ENCODE results near the gene NKAIN2. TPM values are rescaled to one million over a fixed set of nuclear protein-coding genes. Genes with fewer than 3 reads are reported as not detected.

The NKAIN2 gene
- polyA plus RNA-seq, 1 of the 3 experiments (the other 2 are of a cell fraction), result not detected

DNA sequence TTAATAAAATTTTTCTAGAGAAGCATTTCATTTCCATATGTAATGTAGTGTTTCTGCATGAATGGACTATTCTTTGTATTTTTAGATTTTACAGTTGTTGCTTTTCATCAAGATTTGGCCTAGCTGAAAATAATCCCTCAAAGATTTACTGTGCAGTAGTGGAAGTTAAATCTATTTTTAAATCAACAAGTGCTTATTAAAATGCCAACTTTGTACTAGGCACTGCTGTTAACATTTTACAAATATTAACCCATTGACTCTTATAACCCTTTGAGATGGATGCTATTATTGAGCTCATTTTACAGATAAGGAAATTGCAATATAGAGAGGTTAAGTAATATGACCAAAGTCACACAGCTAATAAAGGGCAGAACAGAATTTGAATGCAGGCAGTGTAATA is 274.5 kb downstream of the NKAIN2 start:
- TF ChIP-seq NFIC (IDR thresholded peaks at IDR 0.05; ENCODE audit: borderline replicate concordance) (no peak), MEF2A (IDR thresholded peaks at IDR 0.05; ENCODE audit: borderline replicate concordance, low read depth) (no peak), REST (IDR thresholded peaks at IDR 0.05; ENCODE audit: low read depth, low read length) (no peak), YY1 (IDR thresholded peaks at IDR 0.05; ENCODE audit: low read depth) (no peak), TEAD4 (IDR thresholded peaks at IDR 0.05; ENCODE audit: borderline replicate concordance, insufficient read depth) (no peak), NRF1 (IDR thresholded peaks at IDR 0.05; ENCODE audit: low read depth, low read length) (no peak), SMC3 (IDR thresholded peaks at IDR 0.05; ENCODE audit: low read depth, low read length) (no peak), TAF1 (IDR thresholded peaks at IDR 0.05; ENCODE audit: borderline replicate concordance, low read depth, low read length) (no peak), CHD2 (IDR thresholded peaks at IDR 0.05; ENCODE audit: low read length, partially characterized antibody) (no peak), EZH2phosphoT487 (IDR thresholded peaks at IDR 0.05; ENCODE audit: borderline replicate concordance, low read depth) (no peak), MXI1 (IDR thresholded peaks at IDR 0.05; ENCODE audit: low read depth, low read length) (no peak), FOXM1 (IDR thresholded peaks at IDR 0.05; ENCODE audit: low read depth) (no peak), GABPA (IDR thresholded peaks at IDR 0.05; ENCODE audit: low read depth) (no peak)
- TF ChIP-seq, protein P1, sequence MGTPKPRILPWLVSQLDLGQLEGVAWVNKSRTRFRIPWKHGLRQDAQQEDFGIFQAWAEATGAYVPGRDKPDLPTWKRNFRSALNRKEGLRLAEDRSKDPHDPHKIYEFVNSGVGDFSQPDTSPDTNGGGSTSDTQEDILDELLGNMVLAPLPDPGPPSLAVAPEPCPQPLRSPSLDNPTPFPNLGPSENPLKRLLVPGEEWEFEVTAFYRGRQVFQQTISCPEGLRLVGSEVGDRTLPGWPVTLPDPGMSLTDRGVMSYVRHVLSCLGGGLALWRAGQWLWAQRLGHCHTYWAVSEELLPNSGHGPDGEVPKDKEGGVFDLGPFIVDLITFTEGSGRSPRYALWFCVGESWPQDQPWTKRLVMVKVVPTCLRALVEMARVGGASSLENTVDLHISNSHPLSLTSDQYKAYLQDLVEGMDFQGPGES (IDR thresholded peaks at IDR 0.05; ENCODE audit: low read depth, low read length), result no peak
- TF ChIP-seq, protein P2, sequence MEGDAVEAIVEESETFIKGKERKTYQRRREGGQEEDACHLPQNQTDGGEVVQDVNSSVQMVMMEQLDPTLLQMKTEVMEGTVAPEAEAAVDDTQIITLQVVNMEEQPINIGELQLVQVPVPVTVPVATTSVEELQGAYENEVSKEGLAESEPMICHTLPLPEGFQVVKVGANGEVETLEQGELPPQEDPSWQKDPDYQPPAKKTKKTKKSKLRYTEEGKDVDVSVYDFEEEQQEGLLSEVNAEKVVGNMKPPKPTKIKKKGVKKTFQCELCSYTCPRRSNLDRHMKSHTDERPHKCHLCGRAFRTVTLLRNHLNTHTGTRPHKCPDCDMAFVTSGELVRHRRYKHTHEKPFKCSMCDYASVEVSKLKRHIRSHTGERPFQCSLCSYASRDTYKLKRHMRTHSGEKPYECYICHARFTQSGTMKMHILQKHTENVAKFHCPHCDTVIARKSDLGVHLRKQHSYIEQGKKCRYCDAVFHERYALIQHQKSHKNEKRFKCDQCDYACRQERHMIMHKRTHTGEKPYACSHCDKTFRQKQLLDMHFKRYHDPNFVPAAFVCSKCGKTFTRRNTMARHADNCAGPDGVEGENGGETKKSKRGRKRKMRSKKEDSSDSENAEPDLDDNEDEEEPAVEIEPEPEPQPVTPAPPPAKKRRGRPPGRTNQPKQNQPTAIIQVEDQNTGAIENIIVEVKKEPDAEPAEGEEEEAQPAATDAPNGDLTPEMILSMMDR (IDR thresholded peaks at IDR 0.05), result no peak
- POLR2A ChIA-PET, result no interaction called here

More for the DNA sequence above, 274.5 kb downstream of the NKAIN2 start:
- Histone ChIP-seq H3K9me3 (no peaks in the 10 kb centered on the region), H3K4me3 (ENCODE audit: low read depth in 2 of 2, low read length in 1 of 2) (no peak overlapping the region), H4K20me1 (ENCODE audit: insufficient read depth) (no peaks in the 10 kb centered on the region), H3K79me2 (ENCODE audit: insufficient read depth) (no peaks in the 10 kb centered on the region), H2AFZ (ENCODE audit: low read depth) (peak overlapping the region; percentile 29; the same call in 1 of the 2 replicates), H3K36me3 (replicated peaks in 1 of 2; ENCODE audit: control insufficient read depth in 1 of 2, insufficient read depth in 2 of 2, low read length in 1 of 2) (no peaks in the 10 kb centered on the region), H3K9me2 (no peaks in the 10 kb centered on the region), H3K27ac (ENCODE audit: low read depth in 2 of 2, low read length in 1 of 2) (no peak overlapping the region), H3K4me1 (ENCODE audit: control insufficient read depth in 1 of 2, insufficient read depth in 2 of 2, low read depth in 1 of 2, low read length in 1 of 2) (no peaks in the 10 kb centered on the region), H3K27me3 (ENCODE audit: insufficient read depth) (no peaks in the 10 kb centered on the region), H3K9ac (no peak overlapping the region), H3F3A (replicated peaks; ENCODE audit: insufficient read depth) (no peaks in the 10 kb centered on the region), H3K4me2 (no peak overlapping the region)
- CTCF ChIA-PET, result no interaction called here
- no peak for DNase-seq

Measured in SK-N-SH (cell line).